GM12878 (cell line): Measurements from ENCODE around the gene ACVR1C. TPM values are rescaled to one million over a fixed set of nuclear protein-coding genes. Genes with fewer than 3 reads are reported as not detected.

Experiments
- ATAC-seq: fragments of 200-7000 bp; cut with Tn5 transposase; 3 replicates; pipeline ENCODE4 v1.9.1; 2020; ENCODE audit warnings: mild to moderate bottlenecking, moderate library complexity
- BruUV-seq: library from RNA; stranded (reverse); fragments of 400-500 nt; replicated peaks from 2 replicates; lab custom pipeline; 2021; lab: Mats Ljungman, UMichigan
- CTCF ChIA-PET: fragments of 300-600 bp; sonication (Branson Sonifier 250); formaldehyde crosslinking; extraction: SDS; loops from one replicate; lab custom pipeline; 2021; ENCODE audit warnings: inconsistent platforms; lab: Yijun Ruan, JAX
- POLR2A ChIA-PET: fragments of 350-600 bp; formaldehyde crosslinking; extraction: SDS; loops from one replicate; lab custom pipeline; 2021; ENCODE audit warnings: inconsistent platforms; lab: Charles Lee
- RAD21 ChIA-PET: fragments of 300-600 bp; sonication (Branson Sonifier 250); formaldehyde crosslinking; loops from one replicate; lab custom pipeline; 2023; ENCODE audit warnings: antibody characterized with exemption; ENCODE audit not compliant: unreplicated experiment; lab: Charles Lee
- SMC1A ChIA-PET: fragments of 300-600 bp; sonication (Branson Sonifier 250); formaldehyde crosslinking; loops from one replicate; lab custom pipeline; 2023; ENCODE audit not compliant: unreplicated experiment, uncharacterized antibody; lab: Charles Lee
- DNase-seq: peaks from one replicate; pipeline ENCODE4 v3.0.0-alpha.2; 2011; ENCODE audit warnings: low read depth, low spot score
- FAIRE-seq: peaks from 3 replicates; lab custom pipeline; 2011; peaks lifted over from hg19 to GRCh38; lab: Jason Lieb, UNC
- H2AFZ ChIP-seq: 2 replicates; pipeline ENCODE4 v1.6.0; 2011; ENCODE audit warnings: low read depth, low read length, control low read depth; ENCODE audit not compliant: control insufficient read depth
- H3K27ac ChIP-seq: 2 replicates; pipeline ENCODE4 v1.5.1; 2011; ENCODE audit warnings: control low read depth; ENCODE audit not compliant: control insufficient read depth, insufficient read depth
- H3K27me3 ChIP-seq, 2 experiments: replicated peaks in 1 of 2; 2 replicates each; pipeline versions ENCODE4 v1.6.0 to v1.6.1; 2011; ENCODE audit warnings: low read length in 1 of 2; ENCODE audit not compliant: control insufficient read depth in 2 of 2, insufficient read depth in 2 of 2
- H3K36me3 ChIP-seq, 2 experiments: 2 replicates each; pipeline ENCODE4 v1.5.1; 2011; ENCODE audit warnings: low read length in 1 of 2; ENCODE audit not compliant: control insufficient read depth in 2 of 2, insufficient read depth in 2 of 2
- H3K4me1 ChIP-seq: 2 replicates; pipeline ENCODE4 v1.6.1; 2011; ENCODE audit warnings: mild to moderate bottlenecking, low read length, moderate library complexity, mixed read lengths; ENCODE audit not compliant: control insufficient read depth, insufficient read depth
- H3K4me2 ChIP-seq: 2 replicates; pipeline ENCODE4 v1.6.0; 2011; ENCODE audit warnings: control low read depth; ENCODE audit not compliant: control insufficient read depth, insufficient read depth
- H3K4me3 ChIP-seq: fragments of 200-600 bp; sonication (generic); 2 replicates; pipeline ENCODE4 v1.5.1; 2016
- H3K79me2 ChIP-seq: 2 replicates; pipeline ENCODE4 v1.6.0; 2011; ENCODE audit warnings: low read length; ENCODE audit not compliant: control insufficient read depth, insufficient read depth
- H3K9ac ChIP-seq: 2 replicates; pipeline ENCODE4 v1.8.0; 2011; ENCODE audit warnings: low read length, control low read depth, mixed read lengths; ENCODE audit not compliant: control insufficient read depth, insufficient read depth
- H3K9me3 ChIP-seq: replicated peaks from 3 replicates; pipeline ENCODE4 v1.5.1; 2011; ENCODE audit warnings: mild to moderate bottlenecking, low read length; ENCODE audit not compliant: control insufficient read depth, insufficient read depth
- H4K20me1 ChIP-seq: 2 replicates; pipeline ENCODE4 v1.6.0; 2011; ENCODE audit not compliant: control insufficient read depth, insufficient read depth
- EZH2 ChIP-seq: IDR thresholded peaks from 2 replicates; pipeline ENCODE4 v1.6.1; 2012; ENCODE audit warnings: low read depth, mild to moderate bottlenecking, control low read depth, inconsistent platforms, low read length, borderline replicate concordance; ENCODE audit not compliant: control insufficient read depth
- FOS ChIP-seq: IDR thresholded peaks from 3 replicates; pipeline ENCODE4 v1.6.1; 2011; ENCODE audit warnings: borderline replicate concordance; ENCODE audit not compliant: insufficient read length; ENCODE audit errors: extremely low read depth
- GATAD2B ChIP-seq: fragments of 450-650 bp; conservative IDR thresholded peaks from 2 replicates; pipeline ENCODE4 v1.6.1; 2017; ENCODE audit warnings: low read depth, mild to moderate bottlenecking, moderate library complexity
- PAX8 ChIP-seq: fragments of 450-650 bp; IDR thresholded peaks from 2 replicates; pipeline ENCODE4 v1.6.1; 2017; ENCODE audit warnings: mild to moderate bottlenecking, moderate library complexity
- SRF ChIP-seq, 2 experiments: IDR thresholded peaks; 2 replicates each; pipeline ENCODE4 v1.6.1; 2011; ENCODE audit warnings: low read depth in 2 of 2, low read length in 2 of 2, mild to moderate bottlenecking in 1 of 2, moderate library complexity in 1 of 2
- YBX1 ChIP-seq: fragments of 450-650 bp; IDR thresholded peaks from 2 replicates; pipeline ENCODE4 v1.6.1; 2016; ENCODE audit warnings: antibody characterized with exemption
- YY1 ChIP-seq: IDR thresholded peaks from 2 replicates; pipeline ENCODE4 v1.6.1; 2011; ENCODE audit warnings: low read depth, mild to moderate bottlenecking, low read length
- WGBS: methylation state at CpG from one replicate; pipeline ENCODE4 v1.1.6; 2016; ENCODE audit warnings: low lambda C conversion rate; ENCODE audit not compliant: insufficient replicate concordance, insufficient coverage; ENCODE audit errors: missing lambda C conversion rate; 5-methylcytosine and 5-hydroxymethylcytosine counted together
- in situ Hi-C: fragments of 300-500 bp; cut with MboI; formaldehyde crosslinking; loops from 9 replicates; pipeline ENCODE4 v1.14.3; 2018; ENCODE audit warnings: mixed read lengths
- intact Hi-C: fragments of 100-400 bp; cut with micrococcal nuclease; formaldehyde crosslinking; loops from one replicate; pipeline ENCODE4 v1.14.2; 2022; ENCODE audit not compliant: unreplicated experiment
- polyA plus RNA-seq, 11 experiments: library from polyadenylated mRNA; depleted of rRNA in 4 of 11; unstranded in 6 of 11; stranded (reverse) in 5 of 11; fragments of >200 nt; fragmentation: Nextera tagmentation in 4 of 11; fragmentation: Illumina TruSeq in 1 of 11; extraction: Ambion mirVana in 4 of 11; extraction: Trizol in 1 of 11; gene quantifications; 1 replicate in 1 of 11; 2 replicates in 10 of 11; pipeline versions ENCODE4 v1.2.1 to v1.2.3, GENCODE V29; 2011 to 2016; ENCODE audit warnings: inconsistent platforms in 2 of 11, missing spikeins in 2 of 11, low read depth in 1 of 11
- total RNA-seq, 4 experiments: library from RNA; depleted of rRNA in 3 of 4; stranded (reverse); fragments of >200 nt in 3 of 4; fragmentation: Illumina TruSeq in 1 of 4; extraction: Trizol in 1 of 4; gene quantifications; 2 replicates each; pipeline versions ENCODE4 v1.2.1 to v1.2.3, GENCODE V29; 2013 to 2021
- TF ChIP-seq, protein P1 (sequence below): IDR thresholded peaks from 2 replicates; pipeline ENCODE4 v1.6.1; 2012; ENCODE audit warnings: mild to moderate bottlenecking, low read depth, low read length
- TF ChIP-seq, protein P2 (sequence below): fragments of 450-650 bp; IDR thresholded peaks from 2 replicates; pipeline ENCODE4 v1.6.1; 2016; ENCODE audit warnings: mild to moderate bottlenecking, moderate library complexity, borderline replicate concordance
- TF ChIP-seq, protein P3 (sequence below): fragments of 450-650 bp; IDR thresholded peaks from 2 replicates; pipeline ENCODE4 v1.6.1; 2018; ENCODE audit warnings: mild to moderate bottlenecking, low read depth, moderate library complexity; ENCODE audit not compliant: partially characterized antibody

Gene ACVR1C
- total and polyA plus RNA-seq, 10 of the 15 experiments (the other 5 are each of a cell fraction or from before 2014, with no cell fraction given): not detected

DNA sequence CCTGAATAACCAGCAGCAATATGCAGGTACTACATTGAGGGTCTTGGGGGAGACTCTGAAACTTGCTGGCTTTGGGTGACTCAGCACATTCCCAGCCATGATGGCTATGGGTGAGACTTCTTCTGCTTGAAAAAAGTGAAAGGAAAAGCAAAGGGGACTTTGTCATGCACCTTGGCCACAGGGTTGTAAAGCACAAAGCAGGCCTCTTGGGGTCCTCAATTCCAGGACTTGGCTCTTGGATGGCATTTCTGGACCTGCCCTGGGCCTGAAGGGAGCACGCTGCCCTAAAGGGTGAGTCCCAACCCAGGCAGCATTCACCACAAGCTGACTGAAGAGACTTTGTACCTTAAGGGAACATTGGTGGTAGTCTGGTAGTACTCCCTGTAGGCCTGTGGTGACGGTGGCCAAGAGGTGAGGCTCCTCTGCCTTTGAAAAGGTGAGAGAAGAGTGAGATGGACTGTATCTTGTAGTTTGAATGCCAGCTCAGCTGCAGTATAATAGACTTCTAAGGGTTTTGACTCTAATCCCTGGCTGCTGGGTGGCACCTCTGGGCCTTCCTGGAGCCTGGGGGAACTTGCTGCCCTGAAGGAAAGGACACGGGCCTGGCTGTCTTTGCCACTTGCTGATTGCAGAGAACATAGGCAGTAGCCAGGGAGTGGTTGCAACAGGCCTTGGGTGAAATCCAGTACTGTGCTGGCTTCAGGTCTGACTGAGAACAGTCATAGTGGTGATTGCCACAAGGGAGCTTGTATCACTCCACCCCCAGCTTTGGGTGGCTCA is 148.3 kb downstream of the ACVR1C start:
- peak overlapping the region; percentile 44 for H3K27ac ChIP-seq
- peak; percentile 23 for FAIRE-seq
- in situ Hi-C loops: no loop called here
- TF ChIP-seq YY1 (peak; percentile 54; the same call in 1 of the 2 replicates), PAX8 (no peak), EZH2 (no peak), GATAD2B (peak; percentile 54; the same call in 1 of the 2 replicates), YBX1 (no peak), SRF (IDR thresholded peaks at IDR 0.05; ENCODE audit: low read depth in 2 of 2, low read length in 2 of 2) (no peak), FOS (no peak)
- TF ChIP-seq, protein P1, sequence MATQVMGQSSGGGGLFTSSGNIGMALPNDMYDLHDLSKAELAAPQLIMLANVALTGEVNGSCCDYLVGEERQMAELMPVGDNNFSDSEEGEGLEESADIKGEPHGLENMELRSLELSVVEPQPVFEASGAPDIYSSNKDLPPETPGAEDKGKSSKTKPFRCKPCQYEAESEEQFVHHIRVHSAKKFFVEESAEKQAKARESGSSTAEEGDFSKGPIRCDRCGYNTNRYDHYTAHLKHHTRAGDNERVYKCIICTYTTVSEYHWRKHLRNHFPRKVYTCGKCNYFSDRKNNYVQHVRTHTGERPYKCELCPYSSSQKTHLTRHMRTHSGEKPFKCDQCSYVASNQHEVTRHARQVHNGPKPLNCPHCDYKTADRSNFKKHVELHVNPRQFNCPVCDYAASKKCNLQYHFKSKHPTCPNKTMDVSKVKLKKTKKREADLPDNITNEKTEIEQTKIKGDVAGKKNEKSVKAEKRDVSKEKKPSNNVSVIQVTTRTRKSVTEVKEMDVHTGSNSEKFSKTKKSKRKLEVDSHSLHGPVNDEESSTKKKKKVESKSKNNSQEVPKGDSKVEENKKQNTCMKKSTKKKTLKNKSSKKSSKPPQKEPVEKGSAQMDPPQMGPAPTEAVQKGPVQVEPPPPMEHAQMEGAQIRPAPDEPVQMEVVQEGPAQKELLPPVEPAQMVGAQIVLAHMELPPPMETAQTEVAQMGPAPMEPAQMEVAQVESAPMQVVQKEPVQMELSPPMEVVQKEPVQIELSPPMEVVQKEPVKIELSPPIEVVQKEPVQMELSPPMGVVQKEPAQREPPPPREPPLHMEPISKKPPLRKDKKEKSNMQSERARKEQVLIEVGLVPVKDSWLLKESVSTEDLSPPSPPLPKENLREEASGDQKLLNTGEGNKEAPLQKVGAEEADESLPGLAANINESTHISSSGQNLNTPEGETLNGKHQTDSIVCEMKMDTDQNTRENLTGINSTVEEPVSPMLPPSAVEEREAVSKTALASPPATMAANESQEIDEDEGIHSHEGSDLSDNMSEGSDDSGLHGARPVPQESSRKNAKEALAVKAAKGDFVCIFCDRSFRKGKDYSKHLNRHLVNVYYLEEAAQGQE: no peak
- TF ChIP-seq, protein P2, sequence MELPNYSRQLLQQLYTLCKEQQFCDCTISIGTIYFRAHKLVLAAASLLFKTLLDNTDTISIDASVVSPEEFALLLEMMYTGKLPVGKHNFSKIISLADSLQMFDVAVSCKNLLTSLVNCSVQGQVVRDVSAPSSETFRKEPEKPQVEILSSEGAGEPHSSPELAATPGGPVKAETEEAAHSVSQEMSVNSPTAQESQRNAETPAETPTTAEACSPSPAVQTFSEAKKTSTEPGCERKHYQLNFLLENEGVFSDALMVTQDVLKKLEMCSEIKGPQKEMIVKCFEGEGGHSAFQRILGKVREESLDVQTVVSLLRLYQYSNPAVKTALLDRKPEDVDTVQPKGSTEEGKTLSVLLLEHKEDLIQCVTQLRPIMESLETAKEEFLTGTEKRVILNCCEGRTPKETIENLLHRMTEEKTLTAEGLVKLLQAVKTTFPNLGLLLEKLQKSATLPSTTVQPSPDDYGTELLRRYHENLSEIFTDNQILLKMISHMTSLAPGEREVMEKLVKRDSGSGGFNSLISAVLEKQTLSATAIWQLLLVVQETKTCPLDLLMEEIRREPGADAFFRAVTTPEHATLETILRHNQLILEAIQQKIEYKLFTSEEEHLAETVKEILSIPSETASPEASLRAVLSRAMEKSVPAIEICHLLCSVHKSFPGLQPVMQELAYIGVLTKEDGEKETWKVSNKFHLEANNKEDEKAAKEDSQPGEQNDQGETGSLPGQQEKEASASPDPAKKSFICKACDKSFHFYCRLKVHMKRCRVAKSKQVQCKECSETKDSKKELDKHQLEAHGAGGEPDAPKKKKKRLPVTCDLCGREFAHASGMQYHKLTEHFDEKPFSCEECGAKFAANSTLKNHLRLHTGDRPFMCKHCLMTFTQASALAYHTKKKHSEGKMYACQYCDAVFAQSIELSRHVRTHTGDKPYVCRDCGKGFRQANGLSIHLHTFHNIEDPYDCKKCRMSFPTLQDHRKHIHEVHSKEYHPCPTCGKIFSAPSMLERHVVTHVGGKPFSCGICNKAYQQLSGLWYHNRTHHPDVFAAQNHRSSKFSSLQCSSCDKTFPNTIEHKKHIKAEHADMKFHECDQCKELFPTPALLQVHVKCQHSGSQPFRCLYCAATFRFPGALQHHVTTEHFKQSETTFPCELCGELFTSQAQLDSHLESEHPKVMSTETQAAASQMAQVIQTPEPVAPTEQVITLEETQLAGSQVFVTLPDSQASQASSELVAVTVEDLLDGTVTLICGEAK: no peak
- TF ChIP-seq, protein P3, sequence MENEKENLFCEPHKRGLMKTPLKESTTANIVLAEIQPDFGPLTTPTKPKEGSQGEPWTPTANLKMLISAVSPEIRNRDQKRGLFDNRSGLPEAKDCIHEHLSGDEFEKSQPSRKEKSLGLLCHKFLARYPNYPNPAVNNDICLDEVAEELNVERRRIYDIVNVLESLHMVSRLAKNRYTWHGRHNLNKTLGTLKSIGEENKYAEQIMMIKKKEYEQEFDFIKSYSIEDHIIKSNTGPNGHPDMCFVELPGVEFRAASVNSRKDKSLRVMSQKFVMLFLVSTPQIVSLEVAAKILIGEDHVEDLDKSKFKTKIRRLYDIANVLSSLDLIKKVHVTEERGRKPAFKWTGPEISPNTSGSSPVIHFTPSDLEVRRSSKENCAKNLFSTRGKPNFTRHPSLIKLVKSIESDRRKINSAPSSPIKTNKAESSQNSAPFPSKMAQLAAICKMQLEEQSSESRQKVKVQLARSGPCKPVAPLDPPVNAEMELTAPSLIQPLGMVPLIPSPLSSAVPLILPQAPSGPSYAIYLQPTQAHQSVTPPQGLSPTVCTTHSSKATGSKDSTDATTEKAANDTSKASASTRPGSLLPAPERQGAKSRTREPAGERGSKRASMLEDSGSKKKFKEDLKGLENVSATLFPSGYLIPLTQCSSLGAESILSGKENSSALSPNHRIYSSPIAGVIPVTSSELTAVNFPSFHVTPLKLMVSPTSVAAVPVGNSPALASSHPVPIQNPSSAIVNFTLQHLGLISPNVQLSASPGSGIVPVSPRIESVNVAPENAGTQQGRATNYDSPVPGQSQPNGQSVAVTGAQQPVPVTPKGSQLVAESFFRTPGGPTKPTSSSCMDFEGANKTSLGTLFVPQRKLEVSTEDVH: no peak

More for the DNA sequence above, 148.3 kb downstream of the ACVR1C start:
- H4K20me1 ChIP-seq: no peaks in the 10 kb centered on the region
- no peak overlapping the region for H3K4me3 ChIP-seq
- SMC1A ChIA-PET: interaction anchor here (0.7 to 8.5 kb wide), 15 partner anchors 8 to 178 kb away, joined by 3 to 93 read pairs (median 7); partner anchors contain the start of genes CYTIP and ERMN
- H3K4me2 ChIP-seq: peak overlapping the region; percentile 17
- H3K9ac ChIP-seq: peak overlapping the region; percentile 40; the same call in 1 of the 2 replicates
- CTCF ChIA-PET: interaction anchor here (0.9 to 3.5 kb wide), 13 partner anchors 9 to 153 kb away, joined by 3 to 29 read pairs (median 7); partner anchors contain the start of gene ERMN
- H3K79me2 ChIP-seq: no peaks in the 10 kb centered on the region; the same call in 1 of the 2 replicates
- no TSS peak for BruUV-seq
- H2AFZ ChIP-seq: peak overlapping the region; percentile 77
- RAD21 ChIA-PET: interaction anchor here (0.6 to 3.4 kb wide), 18 partner anchors 9 to 438 kb away, joined by 3 to 27 read pairs (median 4); partner anchors contain the start of genes CYTIP and ERMN
- no peaks in the 10 kb centered on the region for H3K27me3 ChIP-seq
- DNase-seq: no peak
- no peaks in the 10 kb centered on the region; the same call in 2 of the 3 replicates for H3K9me3 ChIP-seq
- no peaks in the 10 kb centered on the region for H3K36me3 ChIP-seq
- intact Hi-C loops: loop anchor here (5.0 kb wide), 1 partner anchor 38 kb away; the partner anchor contains the start of gene CYTIP
- POLR2A ChIA-PET: interaction anchor here (0.8 to 5.4 kb wide), 6 partner anchors 9 to 47 kb away, joined by 3 to 52 read pairs (median 16); partner anchors contain the start of gene CYTIP
- 11% methylated on average over 3 of the region's 3 CpGs for WGBS
- peaks cover 25% of the 10 kb centered on the region for H3K4me1 ChIP-seq
- peak; percentile 87 for ATAC-seq
